Germinal center (tissue), 1 donor: ENCODE data around the gene EXOC4.
"Not testable (repeated sequence)": the region's sequence is repeated elsewhere in the genome, so short reads cannot be mapped to it uniquely, and the experiment has no call there.

Experiments used
- DNase-seq: peaks from one replicate; pipeline ENCODE4 v3.0.0; 2012; ENCODE audit warnings: mixed read lengths, low spot score

EXOC4 gene

DNA sequence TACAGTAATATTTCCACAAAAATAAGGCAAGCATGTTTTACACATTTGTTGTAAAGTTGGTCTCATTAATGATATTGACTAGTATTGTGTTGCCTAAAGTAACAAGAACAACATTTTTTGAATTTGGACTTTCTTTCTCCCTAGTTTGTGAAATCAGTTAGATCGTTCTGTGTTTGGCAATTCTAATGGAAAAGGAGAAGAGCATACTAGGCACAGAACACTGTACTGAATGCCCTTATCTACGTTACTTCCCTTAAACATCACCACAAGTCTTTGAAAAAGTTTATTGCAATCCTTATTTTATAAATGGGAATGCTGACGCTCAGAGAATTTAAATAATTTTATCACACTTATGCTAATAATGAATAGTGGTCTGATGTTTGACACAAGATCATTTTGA is 372.2 kb downstream of the EXOC4 start:
- no peak for DNase-seq

DNA sequence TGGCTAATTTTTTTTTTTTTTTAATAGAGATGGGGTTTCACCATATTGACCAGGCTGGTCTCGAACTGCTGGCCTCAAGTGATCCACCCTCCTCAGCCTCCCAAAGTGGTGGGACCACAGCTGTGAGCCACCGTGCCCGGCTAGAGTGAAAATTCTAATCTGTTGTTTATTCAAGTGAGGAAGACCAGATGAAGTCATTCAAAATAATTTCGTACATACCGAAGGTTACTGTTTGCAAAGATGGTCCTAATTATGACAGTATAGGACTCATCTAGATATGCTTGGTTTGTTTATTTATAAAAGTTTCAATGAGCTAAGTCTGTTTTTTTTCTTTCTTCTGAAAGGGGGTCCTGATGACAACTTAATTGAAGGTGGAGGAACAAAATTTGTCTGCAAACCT is 376.8 kb downstream of the EXOC4 start:
- no peak for DNase-seq

DNA sequence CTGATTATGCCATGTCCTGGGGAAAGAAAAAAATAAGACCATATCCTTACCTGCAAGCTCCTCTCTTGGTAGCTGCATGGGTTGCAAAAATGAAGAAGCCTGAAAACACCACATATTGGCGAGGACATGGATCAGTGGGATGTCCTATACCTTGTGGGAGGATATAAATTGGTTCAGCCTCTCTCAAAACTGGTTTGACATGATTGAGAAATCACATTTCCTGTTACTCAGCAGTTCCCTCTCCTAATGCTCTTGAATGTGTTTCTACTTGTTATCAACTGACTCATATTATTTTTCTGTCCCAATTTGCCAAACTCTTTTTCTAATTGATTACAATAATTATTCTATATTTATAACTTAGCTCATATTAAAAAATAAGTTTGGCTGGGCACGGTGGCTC is 380.2 kb downstream of the EXOC4 start:
- DNase-seq, result no peak

DNA sequence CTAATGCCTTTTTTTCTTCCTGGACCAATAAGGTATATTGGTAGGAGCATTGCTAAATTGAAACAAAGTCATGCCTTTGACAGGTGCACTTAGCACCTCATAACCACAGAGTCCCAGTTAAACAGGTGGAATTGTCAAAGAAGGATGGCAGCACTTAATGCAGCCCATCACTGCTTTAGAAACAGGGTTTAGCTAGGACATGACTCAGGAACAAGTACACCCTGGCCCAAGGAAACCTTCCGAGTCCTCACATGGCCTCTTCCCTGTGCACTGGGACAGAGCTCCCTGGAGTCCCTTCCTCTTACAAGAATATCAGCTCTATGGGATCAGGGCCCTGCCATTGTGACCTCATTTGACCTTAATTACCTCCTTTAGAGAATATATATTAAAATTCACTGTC is 382.7 kb downstream of the EXOC4 start:
- DNase-seq, result no peak

DNA sequence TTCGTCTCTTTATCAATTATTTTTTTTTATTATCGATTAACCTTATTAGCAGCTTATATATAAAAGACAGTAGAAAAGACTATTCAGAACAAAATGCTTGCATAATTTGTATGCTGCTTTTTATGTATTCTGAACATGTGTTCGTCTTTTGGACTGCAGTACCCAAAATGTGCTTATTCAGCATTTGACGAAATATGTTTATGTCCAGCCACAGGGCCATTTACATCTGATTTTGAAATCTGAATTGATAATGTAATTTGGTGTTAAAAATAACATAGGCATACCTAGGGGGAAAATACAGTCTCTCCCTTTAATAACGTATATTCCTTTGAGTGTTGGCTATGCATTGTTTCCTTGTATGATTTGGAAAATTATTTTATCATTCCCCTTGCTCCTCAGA is 386.0 kb downstream of the EXOC4 start:
- no peak for DNase-seq

DNA sequence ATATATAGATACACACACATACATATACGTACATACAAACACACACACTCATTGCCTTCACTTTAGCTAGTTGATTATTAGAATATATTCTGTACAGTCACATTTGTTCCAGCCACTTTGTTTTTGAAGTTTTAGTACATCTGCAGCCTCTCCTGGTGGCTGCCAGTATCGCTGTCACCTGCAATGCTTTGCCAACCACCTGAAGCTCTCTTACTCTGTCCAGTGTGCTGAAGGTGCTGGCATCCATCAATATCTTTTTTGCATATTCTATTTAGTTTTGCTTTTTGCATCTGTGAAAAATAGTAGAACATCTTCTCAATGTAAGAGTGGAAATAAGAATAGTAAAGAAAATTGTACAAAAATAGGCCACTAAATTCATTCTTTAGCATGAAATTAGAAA is 388.6 kb downstream of the EXOC4 start:
- no peak for DNase-seq

DNA sequence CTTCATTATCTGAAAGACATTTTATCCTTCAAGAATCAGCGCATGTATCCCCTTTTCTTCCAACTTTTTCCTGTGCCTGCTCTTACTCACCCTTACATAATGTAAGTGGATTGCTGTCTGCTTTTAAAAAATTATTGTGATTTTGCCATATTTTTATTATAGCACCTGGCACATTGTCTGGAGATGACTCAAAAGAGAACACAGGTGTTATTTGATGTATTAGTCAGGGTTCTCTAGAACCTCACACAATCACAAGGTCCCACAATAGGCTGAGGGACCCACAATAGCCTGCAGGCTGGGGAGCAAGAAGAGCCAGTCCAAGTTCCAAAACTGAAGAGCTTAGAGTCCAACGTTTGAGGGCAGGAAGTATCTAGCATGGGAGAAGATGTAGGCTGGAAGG is 390.0 kb downstream of the EXOC4 start:
- DNase-seq, result no peak

DNA sequence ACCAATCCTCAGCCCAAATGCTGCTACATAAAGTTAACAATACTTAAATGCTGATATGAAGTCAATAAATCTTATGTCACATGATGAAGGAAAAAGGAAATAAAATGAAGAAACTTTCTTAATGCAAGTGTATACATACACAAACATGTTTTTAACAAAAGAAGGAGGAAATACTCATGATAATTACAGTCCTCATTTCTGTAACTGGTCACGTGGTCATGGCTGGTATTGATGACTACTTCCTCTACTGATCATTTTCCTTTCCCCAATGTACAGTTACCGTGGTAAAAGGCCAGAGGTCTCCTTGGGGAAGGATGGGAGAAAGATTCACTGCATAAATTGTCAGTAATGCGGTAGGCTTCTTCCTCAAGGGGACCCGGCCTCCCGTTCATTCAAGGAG is 390.8 kb downstream of the EXOC4 start:
- DNase-seq, result not testable (repeated sequence)

DNA sequence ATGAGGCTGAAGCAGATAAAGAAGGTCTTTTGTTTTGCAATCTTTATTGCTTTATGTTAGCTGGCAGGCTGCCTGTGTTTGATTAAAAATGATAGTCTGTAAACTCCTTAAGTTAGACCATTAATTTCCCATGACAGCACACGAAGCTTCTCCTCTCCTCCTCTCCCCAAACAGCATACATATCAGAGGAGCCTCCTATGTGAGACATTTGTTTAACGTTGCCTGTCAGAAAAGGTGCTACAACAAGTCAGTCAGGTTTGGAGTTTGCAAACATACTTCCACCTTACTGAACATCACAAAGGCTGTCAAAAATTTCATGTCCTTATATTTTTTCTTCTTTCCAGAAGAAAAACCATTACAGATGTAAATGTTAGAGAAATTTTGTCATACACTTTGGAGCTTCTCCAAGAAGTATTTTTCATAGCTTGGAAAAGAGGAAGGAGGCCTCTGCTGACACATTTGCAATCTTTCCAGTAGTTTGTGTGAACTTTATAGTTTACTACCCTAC is 393.1 kb downstream of the EXOC4 start:
- DNase-seq, result no peak

DNA sequence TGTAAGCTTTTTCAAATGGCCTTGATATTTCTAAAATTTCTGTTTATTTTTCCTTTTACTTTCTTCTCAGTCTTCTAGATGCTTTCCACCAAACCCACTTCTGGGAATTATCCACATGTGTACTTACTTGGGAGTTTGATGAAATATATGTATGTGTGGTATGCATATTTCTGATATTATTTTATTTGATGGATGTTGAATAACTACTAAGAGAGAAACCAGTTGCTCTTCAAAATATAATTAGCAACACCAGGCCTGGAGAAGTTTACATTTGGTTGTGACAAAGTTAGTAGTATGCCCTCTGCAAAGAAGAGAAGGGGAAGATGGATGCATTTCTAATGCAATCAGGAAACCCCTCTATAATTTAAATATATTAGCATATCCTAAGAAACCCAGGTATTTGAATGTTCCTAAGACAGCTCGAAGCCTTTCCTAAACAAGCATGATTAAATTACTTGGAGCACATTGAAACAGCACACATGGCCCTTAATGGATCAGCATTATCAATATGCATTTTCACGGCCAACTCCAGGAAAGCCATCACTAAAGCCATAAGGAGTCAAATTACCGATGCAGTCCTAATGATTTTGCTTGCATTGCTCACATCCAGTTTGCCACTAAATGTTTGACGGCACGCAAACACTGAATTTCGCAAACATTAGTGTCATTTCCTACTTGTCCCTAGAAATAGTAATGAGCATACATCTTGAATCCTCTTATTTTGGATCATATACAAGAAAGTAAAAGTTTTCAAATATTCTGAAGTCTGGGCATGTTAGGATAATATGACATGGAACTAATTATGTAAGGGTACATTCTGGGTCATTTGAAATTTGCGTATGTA is 393.8 kb downstream of the EXOC4 start:
- no peak for DNase-seq

DNA sequence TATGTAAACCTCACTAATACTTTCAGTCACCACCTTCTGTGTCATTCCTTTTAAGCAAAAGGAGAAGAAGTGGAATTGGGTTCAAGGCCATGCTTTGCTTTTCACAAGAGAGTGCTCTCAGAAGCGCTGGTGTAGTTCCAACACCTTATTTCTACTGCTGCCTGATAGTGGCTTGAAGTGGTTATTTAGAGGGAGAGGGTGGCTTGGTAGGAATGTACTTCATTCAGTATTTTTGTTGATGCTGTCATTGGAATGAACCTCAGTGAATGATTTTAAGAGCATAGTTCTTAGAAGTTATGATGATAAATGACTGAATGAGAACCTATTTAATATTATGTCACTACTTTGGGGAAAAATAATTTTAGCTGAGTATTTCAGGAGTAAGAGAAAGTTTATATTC is 396.7 kb downstream of the EXOC4 start:
- DNase-seq, result no peak

DNA sequence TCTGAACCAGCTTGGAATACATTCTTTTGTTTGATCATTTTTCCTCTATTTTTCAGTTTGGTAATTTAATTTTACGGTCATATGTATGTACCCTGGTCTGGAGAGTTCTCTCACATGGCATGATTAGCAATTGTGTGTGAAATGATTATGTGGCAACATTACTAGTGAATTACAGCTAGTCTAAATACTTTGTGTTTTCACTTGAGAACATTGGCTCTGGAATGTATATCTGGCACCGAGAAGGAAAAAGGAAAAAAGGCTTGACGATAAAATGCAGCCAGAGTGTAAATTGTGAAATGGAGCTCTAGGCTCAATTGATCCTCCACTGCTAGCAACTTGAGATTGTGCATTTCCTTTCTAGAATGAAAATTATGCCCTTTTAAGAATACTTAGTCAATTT is 397.2 kb downstream of the EXOC4 start:
- no peak for DNase-seq

DNA sequence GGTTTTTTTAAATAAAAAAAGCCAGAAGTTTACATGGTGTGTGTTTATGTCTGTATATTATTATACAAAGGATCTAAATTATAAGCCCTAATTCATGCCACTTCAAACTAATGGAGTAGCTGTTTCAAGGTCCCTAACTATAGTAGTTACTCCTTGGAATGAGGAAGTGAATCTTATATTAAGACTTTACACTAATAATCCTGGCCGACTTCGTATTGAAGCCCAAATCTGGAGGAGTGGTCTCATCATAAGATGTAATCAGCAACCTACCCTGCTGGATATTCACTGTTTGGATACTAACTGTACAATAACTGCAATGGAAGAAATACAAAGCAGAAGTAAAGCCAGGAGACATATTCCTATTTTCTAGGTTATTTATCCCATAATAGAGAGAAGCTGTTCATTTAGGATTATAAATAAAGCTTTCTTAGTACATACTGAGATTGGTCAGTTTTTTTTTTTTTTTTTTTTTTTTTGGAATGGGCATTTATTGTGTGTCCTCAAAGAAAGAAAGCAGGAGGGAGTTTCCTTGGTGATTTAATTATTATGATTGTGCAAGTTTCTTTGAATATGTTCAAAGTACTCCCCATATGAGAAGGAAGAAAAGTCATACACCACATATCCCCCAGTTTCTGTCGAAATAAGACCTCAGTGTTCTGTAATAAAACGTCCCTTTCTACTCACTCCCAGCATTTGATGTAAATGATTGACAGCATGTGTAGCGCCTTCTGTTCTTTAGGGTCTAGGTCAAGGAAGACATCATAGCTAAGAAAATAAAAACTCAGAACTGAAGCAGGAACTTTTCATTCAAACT is 397.8 kb downstream of the EXOC4 start:
- DNase-seq, result no peak

DNA sequence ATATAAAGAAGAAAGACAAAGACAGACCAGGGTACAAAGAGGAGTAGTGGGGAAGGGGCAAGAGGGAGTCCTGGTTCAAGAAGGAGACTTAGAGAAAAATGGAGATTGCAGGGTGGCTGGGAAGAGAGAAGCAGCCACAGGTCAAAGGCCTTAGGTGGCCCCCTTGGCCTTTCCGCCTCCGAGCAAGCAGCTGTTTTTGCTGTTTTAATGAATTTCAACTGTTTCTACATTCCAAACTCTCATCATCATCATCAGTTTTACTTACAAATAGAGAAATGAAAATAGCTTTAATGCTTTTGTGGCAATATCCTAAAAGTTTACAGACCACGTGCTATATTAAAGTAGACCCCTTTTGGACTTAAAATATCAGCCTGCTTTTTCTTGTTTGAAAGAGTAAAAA is 399.7 kb downstream of the EXOC4 start:
- DNase-seq, result no peak

DNA sequence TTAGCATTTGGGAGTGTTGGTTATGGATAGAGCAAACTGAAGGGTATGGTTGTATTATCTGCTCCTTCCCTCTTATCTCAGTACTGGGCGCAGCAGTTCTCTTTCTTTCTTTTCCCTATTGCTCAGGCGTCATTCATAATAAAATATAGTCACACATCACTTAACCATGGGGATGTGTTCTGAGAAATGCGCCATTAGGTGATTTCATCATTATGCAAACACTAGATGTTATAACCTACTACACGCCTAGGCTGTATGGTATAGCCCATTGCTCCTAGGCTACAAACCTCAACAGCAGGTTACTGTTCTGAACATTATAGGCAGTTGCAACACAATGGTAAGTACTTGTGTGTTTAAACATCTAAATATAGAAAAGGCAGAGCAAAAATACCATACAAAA is 401.7 kb downstream of the EXOC4 start:
- DNase-seq, result no peak

DNA sequence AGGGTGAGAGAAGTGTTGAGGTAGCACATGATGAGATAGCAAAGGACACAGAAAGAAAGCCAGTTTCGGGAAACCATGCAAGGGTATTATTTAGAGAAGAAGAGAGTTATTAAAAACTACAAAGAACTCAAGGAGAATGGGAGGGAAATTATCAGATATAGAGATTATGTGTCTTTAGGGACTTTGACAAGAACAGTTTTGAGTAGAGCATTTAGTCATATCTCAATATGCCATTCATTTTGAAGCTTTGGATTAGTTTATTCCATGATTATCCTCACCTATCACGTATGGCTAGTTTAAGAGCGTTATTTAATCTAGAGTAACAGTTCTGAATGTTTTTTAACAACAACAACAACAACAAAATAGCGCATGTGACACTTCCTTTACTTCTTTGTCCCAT is 409.4 kb downstream of the EXOC4 start:
- DNase-seq, result no peak

DNA sequence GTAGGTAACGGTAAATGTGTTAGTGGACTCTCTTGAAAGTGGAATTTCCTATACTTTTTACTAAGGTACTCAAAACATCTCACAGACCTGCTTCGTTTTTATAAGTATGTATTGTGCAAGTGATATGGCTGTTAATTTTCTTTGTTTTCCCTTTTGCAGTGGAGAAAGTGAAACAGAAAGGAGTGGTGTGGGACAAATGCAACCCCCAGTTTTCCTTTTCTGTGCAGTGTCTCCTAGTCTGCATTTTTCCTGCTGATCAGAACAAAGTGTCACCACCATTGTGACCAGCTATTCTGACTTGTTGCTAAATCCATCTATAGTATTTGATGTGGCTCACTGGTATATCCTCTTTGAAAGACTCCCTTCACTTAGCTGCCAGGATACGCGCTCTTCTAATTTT is 410.0 kb downstream of the EXOC4 start:
- no peak for DNase-seq

DNA sequence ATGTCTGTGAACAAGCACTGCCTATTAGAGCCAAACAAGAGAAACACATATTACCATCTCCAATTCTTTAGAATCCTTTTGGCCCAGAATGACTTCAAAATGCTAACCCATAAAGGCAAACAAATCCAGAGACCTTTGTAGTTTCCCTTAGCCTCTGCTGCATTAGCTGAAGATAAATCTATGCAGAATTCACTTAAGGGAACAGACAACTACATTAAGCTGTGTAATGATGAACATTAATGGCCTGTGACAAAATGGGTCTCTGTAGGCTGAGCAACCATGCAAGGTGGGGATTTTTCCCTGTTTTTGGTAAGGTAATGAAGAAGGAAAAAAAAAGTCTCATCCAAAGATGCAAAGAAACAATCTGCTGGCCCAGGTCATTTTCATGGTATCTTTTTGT is 411.6 kb downstream of the EXOC4 start:
- no peak for DNase-seq

DNA sequence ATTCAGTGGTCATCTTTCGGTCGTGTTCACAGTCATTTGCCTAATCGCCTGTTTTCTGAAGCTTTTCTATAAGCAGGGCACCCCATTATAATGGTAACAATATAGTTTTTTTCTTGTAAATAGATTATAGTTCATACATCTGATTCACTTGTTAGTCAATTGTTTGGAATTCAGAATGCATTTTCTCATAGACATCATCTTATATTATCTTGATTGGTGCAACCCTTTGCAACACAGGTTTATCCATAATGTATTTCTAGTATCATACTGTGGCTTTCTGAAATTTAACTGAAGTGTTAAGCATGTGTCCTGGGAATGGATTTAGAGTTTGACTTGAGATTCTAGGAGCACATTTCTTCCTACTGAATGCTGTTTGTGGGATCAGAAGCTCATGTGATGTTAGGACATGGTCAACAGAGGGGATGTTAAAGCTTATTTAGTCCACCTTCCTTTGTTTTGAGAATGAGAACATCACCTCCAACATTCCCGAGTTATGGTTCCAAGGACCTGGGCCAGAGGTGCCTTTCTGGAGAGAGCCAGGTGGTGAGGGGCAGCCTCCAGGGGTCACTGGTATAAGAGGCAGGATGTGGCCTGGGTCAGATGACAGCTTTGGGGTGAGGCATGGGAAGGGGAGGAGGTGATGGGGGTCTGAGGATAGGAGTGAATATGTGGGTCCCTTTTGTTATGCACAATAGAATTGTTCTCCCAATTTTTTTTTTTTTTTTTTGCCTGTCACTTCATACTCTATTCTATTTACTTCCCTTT is 415.6 kb downstream of the EXOC4 start:
- no peak for DNase-seq

DNA sequence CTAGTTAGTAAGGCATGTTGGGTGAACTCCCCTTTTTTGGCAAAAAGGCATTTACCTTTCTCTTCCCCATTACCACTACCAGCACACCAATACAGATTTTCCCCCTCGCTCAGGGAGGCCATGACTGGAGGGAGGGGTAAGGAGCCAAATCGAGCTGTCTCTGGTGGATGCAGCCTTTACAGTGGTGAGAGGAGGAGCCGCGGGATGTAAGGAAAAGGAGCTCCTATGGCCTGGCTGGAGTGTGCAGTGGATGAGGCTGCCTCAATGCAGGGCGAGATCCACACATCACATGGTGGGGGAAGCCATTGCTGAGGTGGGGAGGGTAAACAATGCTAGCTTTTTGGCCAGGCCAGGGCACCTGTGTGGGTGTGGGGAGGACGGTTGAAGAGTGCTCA is 416.2 kb downstream of the EXOC4 start:
- no peak for DNase-seq

DNA sequence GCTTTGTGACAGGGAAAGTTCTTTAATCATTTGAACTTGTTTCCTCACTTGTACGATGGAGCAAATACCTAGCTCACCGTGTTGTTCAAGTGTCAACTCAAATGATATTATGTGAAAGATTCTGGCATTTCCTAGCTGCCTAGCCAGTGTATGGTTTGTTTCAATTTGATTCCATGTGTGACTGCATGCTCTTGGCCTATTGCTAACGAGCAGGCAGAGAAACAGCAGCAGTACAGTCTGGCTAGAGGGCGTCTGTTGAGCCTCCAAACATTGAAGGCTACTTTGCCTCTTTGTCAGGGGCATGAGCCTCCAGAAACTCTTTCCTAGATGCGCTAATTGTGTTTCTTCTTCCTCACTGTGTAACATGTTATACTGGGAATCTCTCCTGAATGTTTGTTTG is 417.4 kb downstream of the EXOC4 start:
- DNase-seq, result no peak

DNA sequence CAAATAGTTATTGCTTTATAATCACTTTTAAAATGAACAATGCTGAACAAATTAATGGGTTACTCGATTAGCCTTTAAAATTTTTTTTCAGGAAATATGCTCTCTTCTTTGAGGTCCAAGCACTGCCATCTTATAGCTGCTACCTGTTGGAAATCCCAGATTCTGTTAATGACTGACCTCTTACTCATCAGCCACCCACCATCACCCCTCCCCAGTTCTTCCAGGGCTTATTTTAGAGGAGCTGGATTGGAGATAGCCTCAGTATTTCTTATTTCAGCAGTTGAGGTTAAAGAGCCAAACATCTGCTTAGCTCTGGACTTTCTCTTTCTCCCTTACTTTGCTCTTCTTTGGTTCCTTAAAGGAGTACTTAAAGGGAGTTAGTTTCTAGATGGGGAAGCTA is 420.0 kb downstream of the EXOC4 start:
- no peak for DNase-seq
